Epithelial cell of esophagus (primary cell): Measurements from ENCODE around the gene PLEKHG3.

Experiments
- DNase-seq: peaks from one replicate; pipeline ENCODE4 v3.0.0; 2010; ENCODE audit warnings: low read depth
- H3K4me3 ChIP-seq: 2 replicates; pipeline ENCODE4 v1.5.1; 2011; ENCODE audit warnings: mild to moderate bottlenecking, low read length, control low read depth
- CTCF ChIP-seq: IDR thresholded peaks from 2 replicates; pipeline ENCODE4 v1.5.1; 2011; ENCODE audit warnings: low read depth, mild to moderate bottlenecking, low read length, control low read depth, inconsistent platforms; ENCODE audit not compliant: insufficient read depth; ENCODE audit errors: missing control alignments

PLEKHG3 gene

GRCh38 chr14:64768401-64769095 lies 64.3 kb downstream of the PLEKHG3 start:
- no peak for DNase-seq
- H3K4me3 ChIP-seq = no peak overlapping the region
- TF ChIP-seq CTCF = no peak

- DNase-seq = no peak
- TF ChIP-seq CTCF = no peak
- H3K4me3 ChIP-seq = no peak overlapping the region
Measured at GRCh38 chr14:64769096-64770020, 65.1 kb downstream of the PLEKHG3 start.

- no peak for TF ChIP-seq CTCF
- H3K4me3 ChIP-seq = no peak overlapping the region
- DNase-seq = no peak
Measured at GRCh38 chr14:64770751-64771150, 66.5 kb downstream of the PLEKHG3 start.

GRCh38 chr14:64771161-64771560 lies 66.9 kb downstream of the PLEKHG3 start:
- no peak for TF ChIP-seq CTCF
- H3K4me3 ChIP-seq = no peak overlapping the region
- no peak for DNase-seq

- no peak for TF ChIP-seq CTCF
- H3K4me3 ChIP-seq = no peak overlapping the region
- no peak for DNase-seq
Measured at GRCh38 chr14:64772397-64772950, 68.2 kb downstream of the PLEKHG3 start.

- TF ChIP-seq CTCF = no peak
- no peak overlapping the region for H3K4me3 ChIP-seq
- no peak for DNase-seq
Measured at GRCh38 chr14:64773046-64773445, 68.8 kb downstream of the PLEKHG3 start.

- TF ChIP-seq CTCF = no peak
- no peak for DNase-seq
- no peak overlapping the region for H3K4me3 ChIP-seq
Measured at GRCh38 chr14:64773577-64773976, 69.4 kb downstream of the PLEKHG3 start.
